ENCODE results near the gene DTX4. TPM values are rescaled to one million over a fixed set of nuclear protein-coding genes. Genes with fewer than 3 reads are reported as not detected.

Gene DTX4
- total RNA-seq, 2 donors from 2014 or later, result 4.7 to 8.8 TPM

DNA sequence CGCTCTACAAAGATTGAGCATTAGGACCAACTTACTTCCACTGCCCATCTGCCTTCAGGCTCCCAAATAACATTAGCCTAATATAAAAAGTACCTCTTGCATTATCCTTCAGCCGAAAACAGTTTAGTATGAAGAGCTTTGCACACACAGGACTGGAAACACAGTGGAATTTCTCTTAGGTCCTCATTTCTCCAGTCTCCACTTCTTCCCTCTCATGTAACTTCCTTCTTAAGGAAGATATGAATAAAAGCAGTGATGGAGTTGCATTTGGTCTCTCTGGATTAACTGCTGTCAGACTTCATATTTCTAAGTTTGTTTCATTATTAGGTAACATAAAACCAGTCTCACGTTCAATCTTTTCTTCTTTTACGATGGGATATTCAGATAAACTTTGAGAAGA is 46.4 kb downstream of the DTX4 start:
- Histone ChIP-seq H3K9me3 (no peaks in the 10 kb centered on the region), H3K36me3 (no peaks in the 10 kb centered on the region), H3K4me1 (ENCODE audit: control insufficient read depth in 1 of 2, low read depth in 2 of 2) (peaks cover 3 to 9% of the 10 kb centered on the region in 2 donors), H3K27me3 (replicated peaks; ENCODE audit: insufficient read depth) (no peaks in the 10 kb centered on the region), H3K4me3 (no peak overlapping the region), H3K27ac (no peak overlapping the region)
- DNase-seq (ENCODE audit: low spot score), result no peak
- no peak for ATAC-seq (ENCODE audit: insufficient number of reproducible peaks, low FRiP score, low read depth)
- TF ChIP-seq, protein P1, sequence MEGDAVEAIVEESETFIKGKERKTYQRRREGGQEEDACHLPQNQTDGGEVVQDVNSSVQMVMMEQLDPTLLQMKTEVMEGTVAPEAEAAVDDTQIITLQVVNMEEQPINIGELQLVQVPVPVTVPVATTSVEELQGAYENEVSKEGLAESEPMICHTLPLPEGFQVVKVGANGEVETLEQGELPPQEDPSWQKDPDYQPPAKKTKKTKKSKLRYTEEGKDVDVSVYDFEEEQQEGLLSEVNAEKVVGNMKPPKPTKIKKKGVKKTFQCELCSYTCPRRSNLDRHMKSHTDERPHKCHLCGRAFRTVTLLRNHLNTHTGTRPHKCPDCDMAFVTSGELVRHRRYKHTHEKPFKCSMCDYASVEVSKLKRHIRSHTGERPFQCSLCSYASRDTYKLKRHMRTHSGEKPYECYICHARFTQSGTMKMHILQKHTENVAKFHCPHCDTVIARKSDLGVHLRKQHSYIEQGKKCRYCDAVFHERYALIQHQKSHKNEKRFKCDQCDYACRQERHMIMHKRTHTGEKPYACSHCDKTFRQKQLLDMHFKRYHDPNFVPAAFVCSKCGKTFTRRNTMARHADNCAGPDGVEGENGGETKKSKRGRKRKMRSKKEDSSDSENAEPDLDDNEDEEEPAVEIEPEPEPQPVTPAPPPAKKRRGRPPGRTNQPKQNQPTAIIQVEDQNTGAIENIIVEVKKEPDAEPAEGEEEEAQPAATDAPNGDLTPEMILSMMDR (IDR thresholded peaks at IDR 0.05), result no peak

DNA sequence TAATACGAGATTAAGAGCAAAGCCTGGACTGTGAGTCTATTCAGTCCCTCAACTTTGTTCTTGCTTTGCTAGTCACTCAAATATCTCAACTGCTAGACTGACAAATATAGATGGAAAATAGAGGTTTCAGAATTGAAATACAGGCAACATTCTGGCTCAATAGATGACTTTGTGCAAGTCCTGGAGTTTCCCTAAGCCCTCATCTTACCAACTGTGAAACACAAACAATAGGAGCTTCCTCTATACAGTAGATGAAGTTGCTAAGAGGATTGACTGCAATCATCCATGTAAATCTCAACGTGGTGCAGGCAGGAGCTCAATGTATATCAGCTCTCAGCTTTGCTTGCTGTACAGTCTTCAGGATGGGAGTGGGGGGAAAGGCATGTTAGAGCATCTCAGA is 47.0 kb downstream of the DTX4 start:
- H3K27me3 ChIP-seq (replicated peaks; ENCODE audit: insufficient read depth), result no peaks in the 10 kb centered on the region
- peaks cover 3 to 9% of the 10 kb centered on the region in 2 donors for H3K4me1 ChIP-seq (ENCODE audit: control insufficient read depth in 1 of 2, low read depth in 2 of 2)
- TF ChIP-seq, protein P1 (IDR thresholded peaks at IDR 0.05), result no peak
- H3K9me3 ChIP-seq, result no peaks in the 10 kb centered on the region
- H3K36me3 ChIP-seq, result no peaks in the 10 kb centered on the region
- ATAC-seq (ENCODE audit: insufficient number of reproducible peaks, low FRiP score, low read depth) (no peak), DNase-seq (ENCODE audit: low spot score) (no peak)
- H3K4me3 ChIP-seq, result no peak overlapping the region
- no peak overlapping the region for H3K27ac ChIP-seq

DNA sequence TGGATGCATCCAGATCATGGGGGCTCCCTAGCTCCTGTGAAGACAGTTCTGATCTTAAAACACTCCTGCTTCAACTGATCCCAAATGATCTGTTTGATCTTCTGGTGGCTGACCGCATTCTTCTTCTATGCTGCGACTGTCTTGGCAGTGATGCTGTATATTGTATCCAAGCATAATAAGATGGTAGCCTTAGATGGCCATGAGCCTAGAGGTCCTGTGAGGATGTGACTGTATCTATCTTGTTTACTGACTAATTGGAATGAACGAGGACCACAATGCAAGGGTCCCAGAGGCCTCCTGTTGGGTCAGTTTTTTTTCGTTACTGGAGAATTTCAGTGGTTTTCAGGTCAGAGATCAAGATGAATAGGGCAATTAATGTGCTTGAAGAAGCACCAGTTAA is 47.9 kb downstream of the DTX4 start:
- Histone ChIP-seq H3K4me1 (ENCODE audit: control insufficient read depth in 1 of 2, low read depth in 2 of 2) (peaks cover 3 to 9% of the 10 kb centered on the region in 2 donors), H3K27ac (no peak overlapping the region), H3K36me3 (no peaks in the 10 kb centered on the region), H3K9me3 (no peaks in the 10 kb centered on the region), H3K4me3 (no peak overlapping the region), H3K27me3 (replicated peaks; ENCODE audit: insufficient read depth) (no peaks in the 10 kb centered on the region)
- TF ChIP-seq, protein P1 (IDR thresholded peaks at IDR 0.05), result no peak
- no peak for ATAC-seq (ENCODE audit: insufficient number of reproducible peaks, low FRiP score, low read depth)
- no peak for DNase-seq (ENCODE audit: low spot score)

DNA sequence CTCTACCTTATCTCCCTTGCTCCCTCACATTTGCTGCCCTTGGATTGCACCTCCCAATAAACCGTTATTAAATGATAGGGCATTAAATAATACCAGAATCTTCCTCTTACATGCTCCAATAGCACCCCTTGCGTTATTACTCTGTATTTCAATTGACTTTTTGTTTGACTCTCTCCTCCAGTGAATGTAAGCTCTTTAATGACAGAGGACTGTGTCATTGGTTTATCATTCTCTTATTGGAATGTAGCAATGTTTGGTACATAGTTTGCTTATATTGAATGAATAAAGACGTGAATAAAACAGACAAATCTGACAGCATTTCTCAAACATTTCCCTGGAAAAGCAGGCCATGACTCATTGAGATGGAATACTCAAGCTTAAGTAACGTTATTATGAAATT is 49.5 kb downstream of the DTX4 start:
- Histone ChIP-seq H3K27me3 (replicated peaks; ENCODE audit: insufficient read depth) (no peaks in the 10 kb centered on the region), H3K36me3 (no peaks in the 10 kb centered on the region), H3K4me3 (no peak overlapping the region), H3K27ac (no peak overlapping the region), H3K9me3 (no peaks in the 10 kb centered on the region), H3K4me1 (ENCODE audit: control insufficient read depth in 1 of 2, low read depth in 2 of 2) (peaks cover 3 to 9% of the 10 kb centered on the region in 2 donors)
- DNase-seq (ENCODE audit: low spot score) (no peak), ATAC-seq (ENCODE audit: insufficient number of reproducible peaks, low FRiP score, low read depth) (no peak)
- TF ChIP-seq, protein P1 (IDR thresholded peaks at IDR 0.05), result no peak

DNA sequence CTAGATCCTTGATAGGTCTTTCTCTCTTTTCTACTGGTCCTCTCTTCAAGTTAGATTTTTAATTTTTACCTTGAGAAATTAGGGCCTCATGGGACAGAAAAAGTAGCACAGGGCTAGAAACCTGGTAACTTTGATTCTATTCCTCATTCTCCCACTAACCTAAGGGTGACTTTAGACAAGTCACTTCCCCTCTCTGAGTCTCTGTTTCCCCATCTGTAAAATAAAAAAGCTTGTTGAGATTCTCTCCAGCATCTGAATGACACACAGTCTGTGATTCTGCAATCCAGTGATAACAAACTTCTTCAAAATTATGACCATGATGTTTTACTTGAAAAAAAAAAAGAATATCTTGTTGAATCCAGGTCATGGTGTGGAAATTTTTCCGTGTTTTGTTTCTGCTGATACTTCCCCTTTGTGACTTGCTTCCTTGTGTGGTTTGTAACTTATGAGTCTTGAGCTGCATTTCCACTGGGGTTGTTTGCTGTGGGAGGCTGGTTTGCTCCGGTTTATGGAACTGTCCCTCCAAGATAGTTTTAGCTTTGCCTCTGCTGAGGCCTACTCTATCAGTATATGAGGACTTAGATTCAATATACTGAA is 50.6 kb downstream of the DTX4 start:
- H3K27ac ChIP-seq, result peak overlapping the region in 1 of 2 donors; percentile 27
- no peak overlapping the region for H3K4me3 ChIP-seq
- no peak for ATAC-seq (ENCODE audit: insufficient number of reproducible peaks, low FRiP score, low read depth)
- H3K36me3 ChIP-seq, result no peaks in the 10 kb centered on the region
- no peaks in the 10 kb centered on the region for H3K27me3 ChIP-seq (replicated peaks; ENCODE audit: insufficient read depth)
- TF ChIP-seq, protein P1 (IDR thresholded peaks at IDR 0.05), result no peak
- no peaks in the 10 kb centered on the region for H3K9me3 ChIP-seq
- peaks cover 3 to 9% of the 10 kb centered on the region in 2 donors for H3K4me1 ChIP-seq (ENCODE audit: control insufficient read depth in 1 of 2, low read depth in 2 of 2)
- no peak for DNase-seq (ENCODE audit: low spot score)

All from thoracic aorta (tissue), 2 donors.